Uterus (tissue), 4 donors: ENCODE data around the gene AQP3. TPM values are rescaled to one million over a fixed set of nuclear protein-coding genes. Genes with fewer than 3 reads are reported as not detected.
"Not testable (repeated sequence)": the region's sequence is repeated elsewhere in the genome, so short reads cannot be mapped to it uniquely, and the experiment has no call there.

Source experiments
- DNase-seq, 2 donors: peaks; one replicate each; pipeline ENCODE4 v3.0.0-alpha.2; 2019 to 2020
- H3K27ac ChIP-seq, 2 donors: fragments of 200-600 bp; sonication (generic); 1 replicate in 1 of 2; 2 replicates in 1 of 2; pipeline ENCODE4 v1.5.1; 2016 to 2018
- H3K27me3 ChIP-seq, 2 donors: fragments of 200-600 bp; sonication (generic); one replicate each; pipeline ENCODE4 v1.5.1; 2018 to 2019; ENCODE audit warnings: control low read depth in 1 of 2
- H3K36me3 ChIP-seq, 2 donors: fragments of 200-600 bp; sonication (generic); one replicate each; pipeline ENCODE4 v1.5.1; 2019; ENCODE audit warnings: control low read depth in 1 of 2
- H3K4me1 ChIP-seq, 2 donors: fragments of 200-600 bp; sonication (generic); one replicate each; pipeline ENCODE4 v1.5.1; 2018 to 2019; ENCODE audit warnings: control low read depth in 1 of 2
- H3K4me3 ChIP-seq, 2 donors: fragments of 200-600 bp; sonication (generic); 1 replicate in 1 of 2; 2 replicates in 1 of 2; pipeline ENCODE4 v1.5.1; 2018 to 2019; ENCODE audit warnings: mild to moderate bottlenecking in 1 of 2
- H3K9me3 ChIP-seq, 2 donors: fragments of 200-600 bp; sonication (generic); one replicate each; pipeline ENCODE4 v1.5.1; 2019; ENCODE audit warnings: control low read depth in 1 of 2
- CTCF ChIP-seq, 4 experiments: fragments of 200-600 bp in 2 of 4; fragments of 450-650 bp in 2 of 4; sonication (generic) in 2 of 4; IDR thresholded peaks; one replicate each; pipeline ENCODE4 v1.5.1; 2016 to 2019; ENCODE audit warnings: antibody characterized with exemption in 4 of 4, mild to moderate bottlenecking in 2 of 4, moderate library complexity in 1 of 4
- POLR2A ChIP-seq, 2 donors: fragments of 450-650 bp; IDR thresholded peaks; one replicate each; pipeline ENCODE4 v1.6.1; 2016; ENCODE audit warnings: antibody characterized with exemption in 2 of 2, mild to moderate bottlenecking in 1 of 2, moderate library complexity in 1 of 2
- intact Hi-C: fragments of 100-400 bp; cut with DNase I; formaldehyde crosslinking; loops from one replicate; pipeline ENCODE4 v1.15.1; 2023; ENCODE audit warnings: low total_unique reads
- total RNA-seq, 4 donors: library from RNA; depleted of rRNA in 3 of 4; stranded (reverse); fragments of >200 nt in 3 of 4; gene quantifications; one replicate each; pipeline versions ENCODE4 v1.1.0 to v1.2.4, GENCODE V29; 2014 to 2023
- donor health status: DM: yes; HTN: yes; CAD: no.

Gene AQP3
- total RNA-seq, 4 donors from 2014 or later, result 2.8 to 14.4 (median 5.8) TPM; not detected in 1

- Histone ChIP-seq H3K4me3 (no peak overlapping the region), H3K27ac (no peak overlapping the region), H3K9me3 (no peaks in the 10 kb centered on the region), H3K36me3 (no peaks in the 10 kb centered on the region), H3K27me3 (no peaks in the 10 kb centered on the region), H3K4me1 (no peaks in the 10 kb centered on the region)
- no peak for TF ChIP-seq POLR2A (IDR thresholded peaks at IDR 0.05)
- no peak for TF ChIP-seq CTCF (IDR thresholded peaks at IDR 0.05)
- intact Hi-C loops, result no loop called here
- no peak for DNase-seq
Measured at GRCh38 chr9:33430942-33431341, 16.5 kb downstream of the AQP3 start.

GRCh38 chr9:33429256-33429985, 18.0 kb downstream of the AQP3 start:
- Histone ChIP-seq H3K36me3 (no peaks in the 10 kb centered on the region), H3K27me3 (no peaks in the 10 kb centered on the region), H3K27ac (no peak overlapping the region), H3K9me3 (no peaks in the 10 kb centered on the region), H3K4me1 (no peaks in the 10 kb centered on the region), H3K4me3 (no peak overlapping the region)
- intact Hi-C loops, result no loop called here
- no peak for TF ChIP-seq POLR2A (IDR thresholded peaks at IDR 0.05)
- no peak for TF ChIP-seq CTCF (IDR thresholded peaks at IDR 0.05)
- no peak for DNase-seq

GRCh38 chr9:33426843-33427293, 20.5 kb downstream of the AQP3 start:
- H3K4me1 ChIP-seq, result no peaks in the 10 kb centered on the region
- intact Hi-C loops, result no loop called here
- no peak overlapping the region for H3K27ac ChIP-seq
- no peaks in the 10 kb centered on the region for H3K27me3 ChIP-seq
- H3K9me3 ChIP-seq, result no peaks in the 10 kb centered on the region
- no peak overlapping the region for H3K4me3 ChIP-seq
- TF ChIP-seq POLR2A (IDR thresholded peaks at IDR 0.05) (no peak), CTCF (IDR thresholded peaks at IDR 0.05) (no peak)
- H3K36me3 ChIP-seq, result no peaks in the 10 kb centered on the region
- no peak for DNase-seq

GRCh38 chr9:33425128-33425533, 22.3 kb downstream of the AQP3 start:
- no peak for DNase-seq
- TF ChIP-seq CTCF (IDR thresholded peaks at IDR 0.05) (no peak), POLR2A (IDR thresholded peaks at IDR 0.05) (no peak)
- Histone ChIP-seq H3K36me3 (no peaks in the 10 kb centered on the region), H3K9me3 (no peaks in the 10 kb centered on the region), H3K27ac (no peak overlapping the region), H3K27me3 (no peaks in the 10 kb centered on the region), H3K4me1 (no peaks in the 10 kb centered on the region), H3K4me3 (no peak overlapping the region)
- intact Hi-C loops, result no loop called here

- H3K36me3 ChIP-seq, result not testable (repeated sequence)
Measured at GRCh38 chr9:33424492-33424891, 22.9 kb downstream of the AQP3 start.

GRCh38 chr9:33424043-33424442, 23.4 kb downstream of the AQP3 start:
- DNase-seq, H3K9me3 ChIP-seq, intact Hi-C loops, H3K36me3 ChIP-seq, H3K27ac ChIP-seq, H3K27me3 ChIP-seq, H3K4me3 ChIP-seq, H3K4me1 ChIP-seq: not testable (repeated sequence)

More at GRCh38 chr9:33424492-33424891, 22.9 kb downstream of the AQP3 start:
- DNase-seq, H3K27me3 ChIP-seq, intact Hi-C loops, H3K9me3 ChIP-seq, H3K4me3 ChIP-seq, H3K27ac ChIP-seq, H3K4me1 ChIP-seq: not testable (repeated sequence)
